ENCODE measurements around the gene AKT3. TPM values are rescaled to one million over a fixed set of nuclear protein-coding genes. Genes with fewer than 3 reads are reported as not detected.

AKT3 gene
- total and polyA plus RNA-seq, 2 experiments from 2014 or later, result 4.5 to 18.5 TPM

GRCh38 chr1:243441601-243442000 is 408.4 kb downstream of the AKT3 start:
- Mint-ChIP-seq H3K4me3 (no peak overlapping the region), H3K27me3 (ENCODE audit: insufficient read depth, low read depth, poor library complexity) (no peaks in the 10 kb centered on the region), H3K27ac (no peak overlapping the region), H3K4me1 (peaks cover 28% of the 10 kb centered on the region), H3K36me3 (ENCODE audit: low read depth) (no peaks in the 10 kb centered on the region), H3K9me3 (no peaks in the 10 kb centered on the region)
- Histone ChIP-seq H3K79me2 (replicated peaks; ENCODE audit: insufficient read depth) (no peaks in the 10 kb centered on the region), H2AFZ (no peak overlapping the region), H3K4me3 (no peak overlapping the region), H3K9me2 (ENCODE audit: insufficient read depth) (no peaks in the 10 kb centered on the region; the same call in 1 of the 2 replicates), H3K4me1 (ENCODE audit: insufficient read depth) (peaks cover 8% of the 10 kb centered on the region), H3K36me3 (ENCODE audit: insufficient read depth) (no peaks in the 10 kb centered on the region), H4K20me1 (replicated peaks; ENCODE audit: insufficient read depth) (no peaks in the 10 kb centered on the region), H3K27ac (ENCODE audit: low read depth) (no peak overlapping the region), H3K27me3 (ENCODE audit: insufficient read depth) (no peaks in the 10 kb centered on the region), H3F3A (replicated peaks; ENCODE audit: low read depth) (no peaks in the 10 kb centered on the region), H3K4me2 (no peak overlapping the region)
- TF ChIP-seq ETS1 (IDR thresholded peaks at IDR 0.05), result no peak
- no peak for TF ChIP-seq ZNF462 (CRISPR knock-in tag; IDR thresholded peaks at IDR 0.05)
- TF ChIP-seq NANOG (IDR thresholded peaks at IDR 0.05; ENCODE audit: borderline replicate concordance), result no peak
- TF ChIP-seq POLR2AphosphoS5 (IDR thresholded peaks at IDR 0.05; ENCODE audit: low read depth), result no peak
- no peak for TF ChIP-seq ZNF114 (CRISPR knock-in tag; IDR thresholded peaks at IDR 0.05)
- TF ChIP-seq EZH2phosphoT487 (IDR thresholded peaks at IDR 0.05; ENCODE audit: unreplicated experiment), result no peak
- no peak for TF ChIP-seq CTCF (conservative IDR thresholded peaks at IDR 0.05; ENCODE audit: low read depth in 2 of 2)
- TF ChIP-seq CREB1 (CRISPR knock-in tag; IDR thresholded peaks at IDR 0.05; ENCODE audit: low read depth), result no peak
- no peak for TF ChIP-seq ZNF331 (CRISPR knock-in tag; IDR thresholded peaks at IDR 0.05; ENCODE audit: low read depth)
- TF ChIP-seq EZH2 (IDR thresholded peaks at IDR 0.05; ENCODE audit: low read depth, unreplicated experiment), result no peak
- no peak for TF ChIP-seq REST (IDR thresholded peaks at IDR 0.05; ENCODE audit: unreplicated experiment)
- no peak for DNase-seq (ENCODE audit: low spot score)
- ATAC-seq, result no peak

Data from GM23338 (cell line).